ENCODE measurements around the gene MAGI2. TPM values are rescaled to one million over a fixed set of nuclear protein-coding genes. Genes with fewer than 3 reads are reported as not detected.

The MAGI2 gene
- total RNA-seq, 1 experiment from 2014 or later = 14.3 TPM

DNA sequence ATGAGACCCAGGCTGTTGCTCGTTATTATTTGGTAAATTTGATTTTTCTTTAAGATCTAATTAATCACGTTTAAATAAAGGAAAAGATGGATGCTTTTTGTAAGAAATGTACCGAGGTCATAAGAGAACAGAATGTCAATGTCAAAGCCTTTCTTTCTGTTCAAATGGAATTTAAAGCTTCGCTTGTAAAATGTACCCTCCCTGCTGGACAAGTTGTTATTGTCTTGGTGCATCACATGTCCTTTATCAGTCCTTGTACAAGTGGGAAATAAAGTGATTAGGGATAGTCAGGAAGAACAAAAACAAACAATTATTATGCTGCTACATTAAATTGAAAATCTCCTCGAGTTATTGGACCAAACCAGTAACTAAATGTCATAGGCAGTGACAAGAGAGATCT is 1291.7 kb downstream of the MAGI2 start:
- Histone ChIP-seq H4K20me1 (ENCODE audit: control insufficient read depth, insufficient read depth, insufficient read length) (no peaks in the 10 kb centered on the region), H3K14ac (ENCODE audit: insufficient read depth, low read length) (no peak overlapping the region), H3K9me3 (ENCODE audit: control insufficient read depth, low read depth, low read length) (no peaks in the 10 kb centered on the region), H3K4ac (ENCODE audit: low read depth, low read length) (no peak overlapping the region), H3K27ac (ENCODE audit: insufficient read length, low read depth, low read length) (no peak overlapping the region), H3K79me1 (ENCODE audit: insufficient read depth, low read depth, low read length, poor library complexity, severe bottlenecking) (no peaks in the 10 kb centered on the region), H2AFZ (ENCODE audit: low read length) (no peak overlapping the region), H4K91ac (ENCODE audit: insufficient read length, low read depth, low read length) (no peak overlapping the region), H4K5ac (ENCODE audit: insufficient read length, low read depth, low read length) (no peak overlapping the region), H4K8ac (replicated peaks; ENCODE audit: insufficient read length, low read depth, low read length) (no peak overlapping the region), H2AK5ac (ENCODE audit: insufficient read length, low read length) (no peak overlapping the region), H3K27me3 (ENCODE audit: insufficient read depth, low read length) (no peaks in the 10 kb centered on the region), H3K4me2 (ENCODE audit: insufficient read depth, insufficient read length, low read length) (no peak overlapping the region), H2BK12ac (ENCODE audit: insufficient read length, low read depth, low read length) (no peak overlapping the region), H3K4me1 (ENCODE audit: insufficient read depth, low read length) (peaks cover 21% of the 10 kb centered on the region), H3K23ac (ENCODE audit: insufficient read length, low read depth, low read length) (no peak overlapping the region), H3T11ph (ENCODE audit: low read length) (no peak overlapping the region), H2BK5ac (ENCODE audit: insufficient read length, low read length) (no peak overlapping the region), H2BK15ac (ENCODE audit: low read depth, low read length) (no peak overlapping the region), H3K56ac (ENCODE audit: insufficient read length, low read depth, low read length) (no peak overlapping the region), H2BK20ac (ENCODE audit: low read depth, low read length, poor library complexity, severe bottlenecking) (no peak overlapping the region), H3K9ac (ENCODE audit: extremely low read depth, insufficient read length, low read length) (no peak overlapping the region), H3K79me2 (ENCODE audit: insufficient read depth, low read length) (no peaks in the 10 kb centered on the region), H2BK120ac (ENCODE audit: low read depth, low read length, poor library complexity, severe bottlenecking) (no peak overlapping the region), H3K23me2 (ENCODE audit: insufficient read length, low read depth, low read length, poor library complexity, severe bottlenecking) (no peaks in the 10 kb centered on the region), H3K18ac (ENCODE audit: insufficient read length, low read depth, low read length) (no peak overlapping the region)
- H3K4me3 Mint-ChIP-seq = no peak overlapping the region
- no peak overlapping the region for H3K27ac Mint-ChIP-seq
- whole genome bisulfite sequencing (ENCODE audit: extremely low coverage, insufficient read length, low lambda C conversion rate) = no CpG with 5 or more reads among the region's 5 CpGs
- peaks cover 46 to 48% of the 10 kb centered on the region in 2 experiments for H3K4me1 Mint-ChIP-seq
- TF ChIP-seq CTCF (conservative IDR thresholded peaks at IDR 0.05) = no peak
- H3K36me3 Mint-ChIP-seq (ENCODE audit: insufficient read depth in 1 of 3, low read depth in 3 of 3) = peaks cover 0 to 12% (median 3%) of the 10 kb centered on the region in 3 experiments; a peak in 4 of 7 replicates
- peaks cover 2% of the 10 kb centered on the region for H3K27me3 Mint-ChIP-seq (ENCODE audit: low read depth)
- no peak for DNase-seq
- no peaks in the 10 kb centered on the region for H3K9me3 Mint-ChIP-seq
